Naive thymus-derived CD4-positive, alpha-beta T cell (primary cell): Measurements from ENCODE around the gene AKT3. TPM values are rescaled to one million over a fixed set of nuclear protein-coding genes. Genes with fewer than 3 reads are reported as not detected.
A peak's percentile ranks its signal among the peaks of the same experiment; 100 is the strongest.

Source experiments
- ATAC-seq: fragments of 150-1000 bp; cut with Tn5 transposase; 2 replicates; pipeline ENCODE4 v1.10.0; 2021; ENCODE audit warnings: mild to moderate bottlenecking, moderate library complexity
- CTCF ChIA-PET: fragments of 350-600 bp; sonication (Branson Sonifier 250); formaldehyde crosslinking; loops from one replicate; lab custom pipeline; 2021; ENCODE audit warnings: antibody characterized with exemption; lab: Charles Lee
- POLR2A ChIA-PET: fragments of 350-600 bp; sonication (Branson Sonifier 250); formaldehyde crosslinking; loops from one replicate; lab custom pipeline; 2021; ENCODE audit warnings: antibody characterized with exemption, inconsistent platforms; lab: Charles Lee
- DNase-seq, 9 donors: peaks; one replicate each; pipeline versions ENCODE4 v3.0.0 to v3.0.0-alpha.2; 2020 to 2022; ENCODE audit warnings: mixed read lengths in 1 of 9
- H3K27ac ChIP-seq: one replicate; pipeline ENCODE4 v1.7.0; 2013; ENCODE audit warnings: mild to moderate bottlenecking, low read depth, low read length, moderate library complexity
- H3K27me3 ChIP-seq, 2 donors: one replicate each; pipeline ENCODE4 v1.7.0; 2013; ENCODE audit warnings: low read length in 2 of 2, mild to moderate bottlenecking in 2 of 2, moderate library complexity in 2 of 2; ENCODE audit not compliant: control insufficient read depth in 2 of 2, insufficient read depth in 2 of 2
- H3K36me3 ChIP-seq, 3 experiments: 1 replicate in 2 of 3; 2 replicates in 1 of 3; pipeline ENCODE4 v1.7.0; 2013; ENCODE audit warnings: low read length in 3 of 3, mild to moderate bottlenecking in 3 of 3, moderate library complexity in 1 of 3; ENCODE audit not compliant: insufficient read depth in 3 of 3, control insufficient read depth in 2 of 3
- H3K4me1 ChIP-seq, 2 donors: one replicate each; pipeline ENCODE4 v1.7.0; 2013; ENCODE audit warnings: low read length in 2 of 2, mild to moderate bottlenecking in 2 of 2, moderate library complexity in 1 of 2; ENCODE audit not compliant: control insufficient read depth in 2 of 2, insufficient read depth in 2 of 2
- H3K4me3 ChIP-seq: 2 replicates; pipeline ENCODE4 v1.7.0; 2013; ENCODE audit warnings: mild to moderate bottlenecking, low read length
- H3K9me3 ChIP-seq, 3 experiments: 1 replicate in 2 of 3; 2 replicates in 1 of 3; pipeline ENCODE4 v1.7.0; 2013; ENCODE audit warnings: low read length in 3 of 3; ENCODE audit not compliant: control insufficient read depth in 2 of 3
- H3K27ac Mint-ChIP-seq, 9 donors: one replicate each; pipeline ENCODE4 v1.8.0; 2020 to 2022; ENCODE audit warnings: mixed read lengths in 9 of 9, mild to moderate bottlenecking in 8 of 9, moderate library complexity in 5 of 9, inconsistent platforms in 2 of 9
- H3K27me3 Mint-ChIP-seq, 5 donors: one replicate each; pipeline ENCODE4 v1.8.0; 2021 to 2022; ENCODE audit warnings: mixed read lengths in 5 of 5, mild to moderate bottlenecking in 1 of 5
- H3K36me3 Mint-ChIP-seq, 5 donors: one replicate each; pipeline ENCODE4 v1.8.0; 2020 to 2022; ENCODE audit warnings: mixed read lengths in 5 of 5, mild to moderate bottlenecking in 3 of 5, inconsistent platforms in 1 of 5
- H3K4me1 Mint-ChIP-seq, 7 donors: one replicate each; pipeline ENCODE4 v1.8.0; 2020 to 2022; ENCODE audit warnings: mixed read lengths in 7 of 7, mild to moderate bottlenecking in 3 of 7, inconsistent platforms in 1 of 7
- H3K4me3 Mint-ChIP-seq, 10 donors: one replicate each; pipeline ENCODE4 v1.8.0; 2020 to 2022; ENCODE audit warnings: mild to moderate bottlenecking in 10 of 10, mixed read lengths in 10 of 10, moderate library complexity in 6 of 10, inconsistent platforms in 2 of 10
- H3K9me3 Mint-ChIP-seq, 11 donors: one replicate each; pipeline ENCODE4 v1.8.0; 2020 to 2022; ENCODE audit warnings: mixed read lengths in 11 of 11, mild to moderate bottlenecking in 4 of 11, inconsistent platforms in 1 of 11, moderate library complexity in 1 of 11
- intact Hi-C, 2 donors: fragments of 100-400 bp; cut with micrococcal nuclease; formaldehyde crosslinking; loops; one replicate each; pipeline ENCODE4 v1.15.1; 2023
- polyA plus RNA-seq, 2 donors: library from polyadenylated mRNA; unstranded; fragments of 300-500 nt; fragmentation: Illumina TruSeq; gene quantifications; one replicate each; pipeline ENCODE4 v1.2.3, GENCODE V29; 2021
- total RNA-seq, 6 experiments: library from RNA in 5 of 6; stranded (reverse) in 5 of 6; gene quantifications; 1 replicate in 5 of 6; 2 replicates in 1 of 6; pipeline ENCODE4 v1.2.3 and lab custom pipeline; 2021 to 2026

AKT3 gene
- total and polyA plus RNA-seq, 7 experiments from 2014 or later, result 1.6 to 123 (median 69.4) TPM

- H3K36me3 Mint-ChIP-seq, result peaks cover 5 to 50% (median 30%) of the 10 kb centered on the region in 5 donors
- H3K27me3 ChIP-seq, result no peaks in the 10 kb centered on the region
- no peak overlapping the region for H3K4me3 ChIP-seq
- no peaks in the 10 kb centered on the region for H3K9me3 ChIP-seq
- DNase-seq (no peak), ATAC-seq (no peak)
- no peaks in the 10 kb centered on the region for H3K4me1 ChIP-seq
- ChIA-PET CTCF (no interaction called here), POLR2A (no interaction called here)
- intact Hi-C loops, result no loop called here
- H3K27ac Mint-ChIP-seq, result peak overlapping the region in 1 of 9 donors; percentile 6
- H3K27ac ChIP-seq, result no peak overlapping the region
- no peak overlapping the region for H3K4me3 Mint-ChIP-seq
- peaks cover 0 to 8% (median 4%) of the 10 kb centered on the region in 7 donors for H3K4me1 Mint-ChIP-seq
- no peaks in the 10 kb centered on the region for H3K9me3 Mint-ChIP-seq
- peaks cover 0 to 19% (median 0%) of the 10 kb centered on the region in 3 experiments for H3K36me3 ChIP-seq
- no peaks in the 10 kb centered on the region for H3K27me3 Mint-ChIP-seq
Measured at GRCh38 chr1:243499248-243499647, 350.8 kb downstream of the AKT3 start.

- H3K9me3 Mint-ChIP-seq, result no peaks in the 10 kb centered on the region
- peaks cover 0 to 8% (median 0%) of the 10 kb centered on the region in 3 experiments for H3K36me3 ChIP-seq
- H3K4me1 Mint-ChIP-seq, result peaks cover 0 to 8% (median 4%) of the 10 kb centered on the region in 7 donors
- no peaks in the 10 kb centered on the region for H3K27me3 ChIP-seq
- CTCF ChIA-PET, result interaction anchor here (0.6 kb wide), 1 partner anchor 257 kb away, joined by 3 read pairs; no protein-coding TSS in a partner anchor
- peaks cover 6 to 43% (median 29%) of the 10 kb centered on the region in 5 donors for H3K36me3 Mint-ChIP-seq
- H3K4me3 ChIP-seq, result no peak overlapping the region
- DNase-seq (no peak), ATAC-seq (no peak)
- POLR2A ChIA-PET, result no interaction called here
- H3K9me3 ChIP-seq, result no peaks in the 10 kb centered on the region
- H3K27ac ChIP-seq, result no peak overlapping the region
- H3K27me3 Mint-ChIP-seq, result no peaks in the 10 kb centered on the region
- no peak overlapping the region for H3K4me3 Mint-ChIP-seq
- intact Hi-C loops, result no loop called here
- peak overlapping the region in 2 of 9 donors; percentile 24 to 63 for H3K27ac Mint-ChIP-seq
- no peaks in the 10 kb centered on the region for H3K4me1 ChIP-seq
Measured at GRCh38 chr1:243497939-243498681, 351.9 kb downstream of the AKT3 start.

- Histone ChIP-seq H3K27ac (no peak overlapping the region), H3K9me3 (no peaks in the 10 kb centered on the region), H3K4me3 (no peak overlapping the region), H3K36me3 (peaks cover 0 to 2% (median 0%) of the 10 kb centered on the region in 3 experiments), H3K27me3 (no peaks in the 10 kb centered on the region), H3K4me1 (no peaks in the 10 kb centered on the region)
- no peak for ATAC-seq
- Mint-ChIP-seq H3K4me1 (peaks cover 0 to 8% (median 4%) of the 10 kb centered on the region in 7 donors), H3K4me3 (no peak overlapping the region), H3K27ac (peak overlapping the region in 3 of 9 donors; percentile 11 to 73 (median 51)), H3K9me3 (no peaks in the 10 kb centered on the region), H3K36me3 (peaks cover 3 to 34% (median 20%) of the 10 kb centered on the region in 5 donors), H3K27me3 (no peaks in the 10 kb centered on the region)
- DNase-seq, result no peak
- intact Hi-C loops, result no loop called here
- CTCF ChIA-PET, result no interaction called here
- POLR2A ChIA-PET, result interaction anchor here (0.6 kb wide), 1 partner anchor 14 kb away, joined by 5 read pairs; no protein-coding TSS in a partner anchor
Measured at GRCh38 chr1:243496806-243497205, 353.2 kb downstream of the AKT3 start.

GRCh38 chr1:243496187-243496646 lies 353.8 kb downstream of the AKT3 start:
- Histone ChIP-seq H3K9me3 (no peaks in the 10 kb centered on the region), H3K36me3 (peaks cover 0 to 2% (median 0%) of the 10 kb centered on the region in 3 experiments), H3K27me3 (no peaks in the 10 kb centered on the region), H3K4me1 (no peaks in the 10 kb centered on the region), H3K4me3 (no peak overlapping the region), H3K27ac (no peak overlapping the region)
- DNase-seq, result no peak
- Mint-ChIP-seq H3K9me3 (no peaks in the 10 kb centered on the region), H3K27ac (peak overlapping the region in 6 of 9 donors; percentile 36 to 73 (median 51)), H3K27me3 (no peaks in the 10 kb centered on the region), H3K36me3 (peaks cover 3 to 34% (median 20%) of the 10 kb centered on the region in 5 donors), H3K4me1 (peaks cover 0 to 8% (median 4%) of the 10 kb centered on the region in 7 donors), H3K4me3 (no peak overlapping the region)
- intact Hi-C loops, result no loop called here
- ChIA-PET CTCF (no interaction called here), POLR2A (no interaction called here)
- peak; percentile 42 for ATAC-seq

DNA sequence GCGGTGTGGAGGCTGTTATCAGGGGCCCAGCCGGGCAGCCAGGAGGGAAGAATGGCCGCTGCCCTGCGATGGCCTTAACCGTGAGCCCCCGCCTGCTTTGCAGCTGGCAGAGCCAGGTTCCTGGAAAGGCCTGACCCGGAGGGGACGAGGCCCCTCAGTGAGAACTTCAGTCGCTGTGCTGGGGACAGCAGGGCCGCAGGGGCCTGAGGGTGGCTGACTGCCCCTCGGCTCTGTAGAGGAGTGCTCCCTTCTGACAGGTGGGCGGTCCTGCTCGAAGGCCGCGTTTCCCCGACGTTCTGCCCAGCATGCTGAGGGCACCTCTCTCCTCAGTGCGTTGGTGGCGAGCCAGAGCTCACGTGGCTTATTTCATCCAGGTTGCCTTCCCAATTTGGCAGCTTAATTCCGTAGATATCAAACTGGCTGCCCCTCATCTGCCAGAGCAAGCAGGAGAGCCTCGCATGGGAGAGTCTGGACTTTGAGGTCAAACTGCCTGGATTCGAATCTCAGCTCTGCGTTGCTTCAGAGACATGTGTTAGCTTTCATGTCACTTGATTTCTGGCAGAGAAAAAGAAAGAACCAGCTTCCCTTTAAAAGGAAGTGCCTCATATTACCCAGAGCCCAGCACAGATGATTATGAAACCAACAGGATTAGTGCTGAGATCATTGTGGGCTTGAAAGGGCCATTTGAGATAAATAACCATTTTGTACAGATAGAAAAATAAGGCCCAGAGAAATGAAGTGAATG lies 354.4 kb downstream of the AKT3 start:
- peaks cover 0 to 8% (median 4%) of the 10 kb centered on the region in 7 donors for H3K4me1 Mint-ChIP-seq
- Histone ChIP-seq H3K9me3 (no peaks in the 10 kb centered on the region), H3K4me1 (no peaks in the 10 kb centered on the region), H3K27me3 (no peaks in the 10 kb centered on the region), H3K4me3 (no peak overlapping the region), H3K27ac (no peak overlapping the region), H3K36me3 (peaks cover 0 to 2% (median 0%) of the 10 kb centered on the region in 3 experiments)
- CTCF ChIA-PET, result no interaction called here
- POLR2A ChIA-PET, result no interaction called here
- no peak for DNase-seq
- peaks cover 3 to 34% (median 19%) of the 10 kb centered on the region in 5 donors for H3K36me3 Mint-ChIP-seq
- H3K4me3 Mint-ChIP-seq, result no peak overlapping the region
- ATAC-seq, result peak; percentile 77
- H3K27ac Mint-ChIP-seq, result peak overlapping the region in 5 of 9 donors; percentile 36 to 66 (median 51)
- H3K9me3 Mint-ChIP-seq, result no peaks in the 10 kb centered on the region
- H3K27me3 Mint-ChIP-seq, result no peaks in the 10 kb centered on the region
- intact Hi-C loops, result no loop called here

DNA sequence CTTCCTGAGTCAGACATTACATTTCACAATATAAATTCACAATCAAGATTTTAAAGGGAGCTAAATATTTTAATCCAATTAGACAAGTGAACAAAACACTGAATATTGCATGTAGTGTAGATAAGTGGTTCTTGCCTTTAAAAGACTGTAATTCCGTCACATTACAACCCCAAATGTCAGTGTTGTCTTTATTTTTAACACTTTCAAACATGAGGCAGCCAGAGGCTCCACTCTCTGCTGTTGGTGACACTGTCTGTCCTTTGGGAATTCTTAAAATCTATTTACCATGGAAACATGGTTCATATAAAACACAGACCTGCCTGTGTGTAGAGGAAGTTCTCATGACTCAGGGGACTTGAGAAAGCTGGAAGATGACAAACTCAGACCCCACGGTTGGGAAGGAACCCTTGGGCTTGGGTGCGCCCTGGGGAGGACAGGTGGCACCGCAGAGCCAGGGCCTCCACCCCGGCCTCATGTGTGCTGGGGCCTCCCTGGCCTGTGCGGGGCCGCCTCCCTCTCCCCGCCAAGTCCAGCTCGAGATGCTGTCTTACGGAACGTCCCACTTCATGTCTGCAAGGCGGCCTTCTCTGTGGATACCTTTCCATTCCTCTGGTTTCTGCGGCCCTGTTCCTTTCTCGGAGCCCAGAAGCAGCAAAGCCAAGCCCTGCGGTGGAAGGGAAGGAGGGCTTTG lies 355.2 kb downstream of the AKT3 start:
- Histone ChIP-seq H3K36me3 (peaks cover 0 to 6% (median 0%) of the 10 kb centered on the region in 3 experiments), H3K4me1 (no peaks in the 10 kb centered on the region), H3K9me3 (no peaks in the 10 kb centered on the region), H3K4me3 (no peak overlapping the region), H3K27me3 (no peaks in the 10 kb centered on the region), H3K27ac (no peak overlapping the region)
- intact Hi-C loops, result no loop called here
- DNase-seq (no peak), ATAC-seq (no peak)
- POLR2A ChIA-PET, result no interaction called here
- Mint-ChIP-seq H3K4me3 (no peak overlapping the region), H3K27me3 (no peaks in the 10 kb centered on the region), H3K36me3 (peaks cover 2 to 33% (median 15%) of the 10 kb centered on the region in 5 donors), H3K27ac (peak overlapping the region in 2 of 9 donors; percentile 17 to 36), H3K9me3 (no peaks in the 10 kb centered on the region), H3K4me1 (peaks cover 0 to 8% (median 4%) of the 10 kb centered on the region in 7 donors)
- CTCF ChIA-PET, result no interaction called here
